Ishikawa (cell line): ENCODE data around the gene MAPK11.
A peak's percentile ranks its signal among the peaks of the same experiment; 100 is the strongest.

Experiments
- CEBPB ChIP-seq: IDR thresholded peaks from 2 replicates; pipeline ENCODE4 v1.6.1; 2012
- CREB1 ChIP-seq: IDR thresholded peaks from 2 replicates; pipeline ENCODE4 v1.6.1; 2012; ENCODE audit warnings: low read depth
- EGR1 ChIP-seq: IDR thresholded peaks from 2 replicates; pipeline ENCODE4 v1.6.1; 2012
- EP300 ChIP-seq: IDR thresholded peaks from 2 replicates; pipeline ENCODE4 v1.6.1; 2012; ENCODE audit warnings: borderline replicate concordance
- FOXM1 ChIP-seq: IDR thresholded peaks from 2 replicates; pipeline ENCODE4 v1.6.1; 2012; ENCODE audit warnings: low read depth, borderline replicate concordance
- MAX ChIP-seq: IDR thresholded peaks from 2 replicates; pipeline ENCODE4 v1.6.1; 2012
- NFIC ChIP-seq: IDR thresholded peaks from 2 replicates; pipeline ENCODE4 v1.6.1; 2012
- RAD21 ChIP-seq: IDR thresholded peaks from 2 replicates; pipeline ENCODE4 v1.6.1; 2012; ENCODE audit warnings: low read depth
- REST ChIP-seq: IDR thresholded peaks from 2 replicates; pipeline ENCODE4 v1.6.1; 2012; ENCODE audit warnings: low read depth, mild to moderate bottlenecking
- TAF1 ChIP-seq: IDR thresholded peaks from 2 replicates; pipeline ENCODE4 v1.6.1; 2012; ENCODE audit warnings: low read depth, mild to moderate bottlenecking
- TCF12 ChIP-seq: IDR thresholded peaks from 2 replicates; pipeline ENCODE4 v1.6.1; 2012; ENCODE audit warnings: low read depth
- TEAD4 ChIP-seq: IDR thresholded peaks from 2 replicates; pipeline ENCODE4 v1.6.1; 2012
- USF1 ChIP-seq: IDR thresholded peaks from 2 replicates; pipeline ENCODE4 v1.6.1; 2012
- YY1 ChIP-seq: IDR thresholded peaks from 2 replicates; pipeline ENCODE4 v1.6.1; 2012; ENCODE audit warnings: low read depth
- ZBTB7A ChIP-seq: IDR thresholded peaks from 2 replicates; pipeline ENCODE4 v1.6.1; 2012; ENCODE audit warnings: low read depth

Gene MAPK11

GRCh38 chr22:50269970-50270665 is at the start of gene MAPK11:
TSS of gene MAPK11 (minus strand) at chr22:50270380. CDS start at chr22:50270292, 88 bp downstream.
- TF ChIP-seq CEBPB, result no peak
- no peak for TF ChIP-seq TAF1
- TF ChIP-seq ZBTB7A, result 0 out of 2 replicates have a peak, but pooled peaks have one; percentile 24
- TF ChIP-seq TCF12, result no peak

GRCh38 chr22:50319503-50319951 is 49.3 kb upstream of the MAPK11 start:
- TF ChIP-seq CREB1 (no peak), YY1 (no peak), CEBPB (no peak), ZBTB7A (no peak), NFIC (no peak), FOXM1 (no peak), RAD21 (no peak), REST (no peak), TCF12 (no peak), EP300 (no peak), MAX (no peak), TAF1 (no peak), TEAD4 (no peak), USF1 (no peak), EGR1 (no peak)

GRCh38 chr22:50318698-50319411 is 48.7 kb upstream of the MAPK11 start:
- TF ChIP-seq YY1 (no peak), TCF12 (no peak), MAX (no peak), CEBPB (no peak), TAF1 (no peak), RAD21 (no peak), EP300 (no peak), NFIC (no peak), EGR1 (no peak), CREB1 (no peak), USF1 (no peak), REST (no peak), ZBTB7A (no peak), FOXM1 (no peak)

- TF ChIP-seq MAX (no peak), YY1 (no peak)
Measured at GRCh38 chr22:50318356-50318697, 48.1 kb upstream of the MAPK11 start.

GRCh38 chr22:50317674-50318073 is 47.5 kb upstream of the MAPK11 start:
- no peak for TF ChIP-seq CEBPB
- TF ChIP-seq MAX, result no peak
- no peak for TF ChIP-seq ZBTB7A
- TF ChIP-seq TAF1, result no peak

- no peak for TF ChIP-seq EGR1
- TF ChIP-seq CREB1, result no peak
- no peak for TF ChIP-seq RAD21
- no peak for TF ChIP-seq USF1
- TF ChIP-seq ZBTB7A, result no peak
- no peak for TF ChIP-seq MAX
- no peak for TF ChIP-seq YY1
- TF ChIP-seq FOXM1, result no peak
- TF ChIP-seq CEBPB, result no peak
- TF ChIP-seq TEAD4, result no peak
- no peak for TF ChIP-seq EP300
- TF ChIP-seq REST, result no peak
- no peak for TF ChIP-seq NFIC
- no peak for TF ChIP-seq TAF1
- no peak for TF ChIP-seq TCF12
Measured at GRCh38 chr22:50317178-50317577, 47.0 kb upstream of the MAPK11 start.
